ENCODE data around the gene GSTT2.
A peak's percentile ranks its signal among the peaks of the same experiment; 100 is the strongest.
"Not testable (repeated sequence)": the region's sequence is repeated elsewhere in the genome, so short reads cannot be mapped to it uniquely, and the experiment has no call there.

Gene GSTT2

DNA sequence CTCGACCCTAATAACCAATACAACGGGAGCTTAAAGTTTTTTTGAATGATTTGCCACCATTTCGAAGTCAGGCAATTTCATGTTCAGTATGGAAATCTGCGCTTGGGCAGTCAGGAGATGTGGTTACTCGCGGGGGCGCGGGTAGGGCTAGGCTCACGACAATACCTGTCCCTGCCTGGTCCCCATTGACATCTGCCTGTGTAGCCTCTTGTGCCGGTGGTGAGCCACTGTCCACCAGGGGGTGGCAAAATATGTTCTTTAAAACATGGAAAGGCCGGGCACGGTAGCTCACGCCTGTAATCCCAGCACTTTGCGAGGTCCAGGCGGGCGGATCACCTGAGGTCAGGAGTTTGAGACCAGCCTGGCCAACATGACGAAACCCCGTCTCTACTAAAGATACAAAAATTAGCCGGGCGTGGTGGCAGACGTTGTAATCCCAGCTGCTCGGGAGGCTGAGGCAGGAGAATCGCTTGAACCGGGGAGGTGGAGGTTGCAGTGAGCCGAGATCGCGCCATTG lies 5.0 kb upstream of the GSTT2 start:
- not testable (repeated sequence) for DNase-seq

DNA sequence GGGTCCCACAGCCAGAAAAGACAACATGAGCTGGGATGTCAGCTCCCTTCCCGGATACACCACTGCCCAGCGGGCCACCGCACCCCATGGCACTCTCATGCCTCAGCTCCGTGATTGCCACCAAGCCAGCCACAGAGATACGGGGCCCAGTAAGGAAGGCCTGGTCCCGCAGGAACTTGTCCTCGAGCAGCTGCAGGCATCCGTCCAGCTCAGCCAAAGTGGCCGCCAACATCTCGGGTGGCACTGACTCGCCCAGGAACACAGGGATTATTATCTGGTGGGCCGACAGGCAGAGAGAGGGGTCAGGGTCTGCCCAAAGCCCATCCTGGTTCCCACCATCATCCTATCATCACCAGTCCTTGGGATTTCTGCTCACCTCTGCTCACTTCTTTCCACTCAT lies 2.6 kb upstream of the GSTT2 start:
- not testable (repeated sequence) for DNase-seq

DNA sequence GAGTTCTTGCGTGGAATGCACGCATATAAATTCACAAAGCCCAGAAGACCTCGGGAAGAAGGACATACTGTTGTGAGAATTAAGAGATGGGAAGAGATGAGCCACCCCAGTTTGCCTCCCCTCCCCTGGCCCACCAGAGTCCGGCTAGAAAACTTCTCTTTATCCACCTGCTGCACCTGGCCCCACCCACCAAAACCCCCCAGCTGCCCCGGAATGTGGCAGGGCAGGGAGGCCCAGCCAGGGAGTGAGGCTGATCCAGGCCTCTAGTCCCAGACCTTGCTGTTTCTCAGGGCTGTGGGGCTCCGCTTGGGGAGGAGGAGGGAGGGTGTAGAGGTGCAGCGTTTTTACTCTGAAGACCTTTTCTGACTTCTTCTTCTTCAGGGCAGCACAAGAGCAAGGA lies 633 bp downstream of the GSTT2 start:
- DNase-seq: not testable (repeated sequence)

DNA sequence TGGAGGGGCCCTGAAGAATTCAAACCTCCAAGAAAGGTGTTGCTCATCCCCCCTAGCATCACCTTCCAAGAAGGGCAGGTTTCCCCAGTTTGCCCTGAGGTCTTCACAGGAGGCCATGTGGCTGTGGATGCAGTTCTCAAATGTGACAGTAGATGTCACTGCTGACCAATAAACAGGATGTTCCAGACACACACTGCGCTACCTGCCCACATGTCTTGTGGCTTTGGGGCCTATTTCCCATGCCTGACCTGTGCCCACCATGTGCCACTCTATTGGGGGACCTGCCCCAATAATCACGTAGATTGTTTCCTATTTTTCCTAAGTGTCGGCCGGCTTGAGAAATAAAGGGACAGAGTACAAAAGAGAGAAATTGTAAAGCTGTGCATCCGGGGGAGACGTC lies 4.5 kb downstream of the GSTT2 start:
- DNase-seq: peak; percentile 13

DNA sequence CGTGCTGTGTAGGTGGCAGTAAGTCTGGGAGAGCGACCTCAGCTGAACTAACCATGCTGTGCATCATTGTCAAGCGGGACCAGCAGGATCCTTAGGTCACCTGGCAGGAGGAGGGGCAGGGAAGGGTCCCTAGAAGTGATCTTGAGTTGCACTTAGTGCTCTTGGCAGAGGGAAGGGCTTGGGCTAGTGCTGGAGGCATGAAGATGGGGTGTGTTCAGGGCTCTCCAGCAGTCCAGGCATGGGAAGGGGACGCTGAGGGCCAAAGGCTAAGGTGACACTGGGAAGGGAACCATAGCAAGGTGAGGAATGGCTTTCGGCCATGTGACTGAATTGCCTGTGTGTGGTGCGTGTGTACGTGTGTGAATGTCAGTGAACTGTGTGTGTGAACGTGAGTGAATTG lies 6.2 kb downstream of the GSTT2 start:
- not testable (repeated sequence) for DNase-seq

DNA sequence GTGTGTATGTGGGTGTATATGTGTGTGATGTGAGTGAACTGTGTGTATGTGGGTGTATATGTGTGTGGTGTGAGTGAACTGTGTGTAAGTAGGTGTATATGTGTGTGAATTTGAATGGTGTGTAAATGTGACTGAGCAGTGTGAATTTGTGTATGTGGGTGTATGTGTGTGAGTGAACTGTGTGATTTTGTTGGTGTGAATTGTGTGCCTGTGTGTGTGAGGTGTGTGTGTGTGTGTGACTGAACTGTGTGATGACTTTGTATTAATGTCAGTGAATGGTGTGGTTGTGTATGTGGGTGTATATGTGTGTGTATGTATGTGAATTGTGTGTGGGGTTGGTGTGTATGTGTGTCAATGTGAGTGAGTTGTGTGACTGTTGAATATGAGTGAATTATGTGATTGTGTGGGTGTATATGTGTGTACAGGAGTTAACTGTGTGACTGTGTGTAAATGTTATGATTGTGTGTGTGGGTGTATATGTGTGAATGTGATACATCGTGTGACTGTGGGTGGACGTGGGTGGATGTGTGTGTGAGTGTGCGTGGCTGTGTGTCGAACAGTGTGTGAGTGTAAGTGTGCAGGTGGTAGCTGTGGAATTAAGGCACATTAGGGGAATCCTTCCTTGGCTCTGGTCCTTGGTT lies 6.7 kb downstream of the GSTT2 start:
- not testable (repeated sequence) for DNase-seq

DNA sequence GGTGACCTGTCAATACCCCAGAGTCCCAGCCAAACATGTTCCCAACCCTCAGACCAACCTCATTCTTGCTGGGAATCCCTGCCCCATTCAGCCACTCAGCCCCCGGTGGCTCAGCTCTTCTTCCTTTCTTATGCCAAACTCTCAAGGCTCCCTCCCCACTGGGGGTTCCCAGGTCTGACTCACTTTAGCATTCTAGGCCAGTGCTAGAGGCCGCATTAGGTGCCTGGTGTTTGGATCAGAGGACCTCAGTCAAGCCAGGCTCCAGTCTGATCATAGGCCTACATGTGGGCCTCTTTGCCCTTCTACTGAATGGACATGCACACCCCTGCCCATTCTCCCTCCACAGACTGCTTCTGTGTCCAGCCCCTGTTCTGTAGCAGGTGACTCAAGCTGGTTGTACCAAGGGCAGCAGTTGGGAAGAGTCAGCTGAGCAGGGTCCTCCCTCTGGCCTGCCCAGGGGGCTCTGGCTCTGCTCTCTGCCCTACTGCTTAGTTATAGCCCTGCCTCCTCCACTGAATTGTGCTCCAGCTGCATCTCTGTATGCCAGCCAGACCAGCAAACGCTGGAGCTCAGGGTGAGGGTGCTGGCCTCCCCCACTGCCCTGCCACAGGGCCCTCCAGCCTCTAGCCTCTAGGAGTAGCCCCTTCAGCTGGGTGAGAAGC lies 9.8 kb downstream of the GSTT2 start:
- DNase-seq: not testable (repeated sequence)

DNA sequence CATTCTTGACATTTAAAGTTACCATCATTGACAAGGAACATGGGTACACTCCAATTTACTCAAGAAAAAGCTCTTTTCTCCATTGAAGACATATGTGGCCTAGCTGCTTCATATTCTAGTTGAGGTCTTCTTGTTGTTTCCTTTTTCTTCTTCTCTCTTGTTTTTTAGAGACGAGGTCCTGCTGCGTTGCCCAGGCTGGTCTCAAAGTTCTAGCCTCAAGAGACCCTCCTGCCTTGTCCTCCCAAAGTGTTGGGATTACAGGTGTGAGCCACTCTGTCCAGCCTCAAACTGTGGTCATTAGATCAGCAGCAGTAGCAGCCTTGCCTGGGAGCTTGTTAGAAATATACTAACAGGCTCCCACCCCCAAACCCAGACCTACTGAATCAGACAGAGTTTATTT lies 13.1 kb downstream of the GSTT2 start:
- not testable (repeated sequence) for DNase-seq

DNA sequence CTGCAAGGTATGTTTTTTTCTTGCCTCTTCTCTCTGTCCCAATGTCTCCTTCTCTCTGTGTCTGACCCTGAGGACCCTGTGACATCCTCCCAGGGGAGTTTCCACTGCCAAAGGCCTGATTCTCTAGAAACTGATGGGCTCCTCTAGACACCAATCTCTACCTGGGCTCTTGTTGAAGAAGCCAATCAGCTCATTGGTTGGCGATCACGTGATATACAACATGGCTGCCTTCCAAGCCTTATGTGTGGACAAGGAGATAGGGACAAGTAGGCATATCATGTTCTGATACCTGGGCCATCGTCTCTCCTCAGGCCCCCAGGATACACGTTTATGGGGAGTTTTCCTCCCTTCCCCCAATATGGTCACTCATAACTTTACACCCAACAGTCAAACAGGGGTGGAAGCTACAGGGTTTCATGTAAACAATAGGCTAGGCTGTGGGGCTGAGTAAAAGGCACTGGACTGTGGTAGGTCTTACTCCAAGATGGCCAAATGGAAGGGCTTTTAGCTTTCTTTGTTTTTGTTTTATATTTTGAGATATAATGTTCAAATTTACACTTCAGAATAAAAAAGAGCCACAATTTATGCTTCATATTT lies 13.7 kb downstream of the GSTT2 start:
- not testable (repeated sequence) for DNase-seq

DNA sequence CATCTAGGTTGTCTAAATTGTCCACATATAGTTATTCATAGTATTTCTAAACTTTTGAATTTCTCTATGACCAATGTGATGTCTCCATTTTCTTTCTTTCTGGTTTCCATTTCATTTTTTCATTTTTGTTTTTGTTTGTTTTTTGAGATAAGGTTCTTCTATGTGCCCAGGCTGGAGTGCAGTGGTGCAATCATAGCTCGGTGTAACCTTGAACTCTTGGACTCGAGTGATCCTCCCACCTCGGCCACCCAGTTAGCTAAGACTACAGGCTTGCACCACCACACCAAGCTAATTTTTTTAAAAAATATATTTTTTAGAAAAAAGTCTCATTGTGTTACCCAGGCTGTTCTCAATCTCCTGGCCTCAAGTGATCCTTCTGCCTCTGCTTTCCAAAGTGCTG lies 17.2 kb downstream of the GSTT2 start:
- no peak for DNase-seq

DNA sequence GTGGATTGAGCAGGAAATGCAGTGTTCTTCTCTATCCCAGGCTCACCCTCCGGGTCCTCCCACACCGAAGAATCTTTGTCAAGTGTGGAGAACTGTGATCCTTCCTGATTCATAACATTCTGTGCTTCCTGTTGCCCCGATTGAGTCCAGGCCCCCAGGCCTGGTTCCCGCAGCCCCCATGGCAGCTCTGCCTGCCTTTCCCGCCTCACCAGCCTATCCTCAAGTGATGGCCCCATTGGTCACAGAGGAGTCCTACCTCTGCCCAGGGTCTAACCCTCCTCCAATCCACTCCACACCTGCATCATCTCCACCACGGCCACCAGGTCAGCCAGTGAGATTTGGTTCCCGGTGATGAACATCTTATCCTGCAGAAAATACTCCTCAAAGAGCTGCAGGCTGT lies 19.8 kb downstream of the GSTT2 start:
- not testable (repeated sequence) for DNase-seq

DNA sequence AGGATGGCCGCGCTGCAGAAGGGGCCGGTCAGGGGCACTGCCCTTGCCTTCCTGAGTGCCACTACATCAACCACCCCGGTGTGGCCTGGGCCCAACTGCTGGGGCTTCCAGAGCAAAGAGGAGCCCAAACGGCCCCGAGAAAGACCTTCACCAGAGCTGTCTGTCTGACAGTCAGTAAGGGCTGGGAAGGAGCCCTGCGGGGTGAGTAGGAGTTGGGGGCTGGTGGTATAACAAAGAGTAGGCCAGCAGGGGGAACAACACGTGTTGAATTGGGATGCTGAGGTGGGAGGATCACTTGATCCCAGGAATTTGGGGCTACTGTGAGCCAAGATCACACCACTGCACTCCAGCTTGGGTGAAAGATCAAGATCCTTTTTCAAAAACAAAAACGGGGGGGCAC lies 21.4 kb downstream of the GSTT2 start:
- no peak for DNase-seq

DNA sequence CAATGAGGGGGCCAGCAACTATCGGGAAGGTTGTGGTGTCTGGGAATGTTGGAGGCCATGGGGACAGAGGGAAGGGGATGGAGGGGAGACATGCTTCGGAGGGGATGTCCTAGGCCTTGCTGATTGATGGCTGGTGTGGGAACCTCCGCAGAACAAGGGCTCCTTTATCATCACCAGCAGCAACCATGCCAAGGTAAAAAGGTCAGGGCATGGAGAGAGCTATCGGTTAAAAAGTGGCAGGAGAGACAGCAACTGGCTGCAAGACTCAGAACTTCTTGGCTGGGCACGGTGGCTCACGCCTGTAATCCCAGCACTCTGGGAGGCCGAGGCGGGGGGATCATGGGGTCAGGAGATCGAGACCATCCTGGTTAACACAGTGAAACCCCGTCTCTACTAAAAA lies 22.3 kb downstream of the GSTT2 start:
- DNase-seq: no peak

DNA sequence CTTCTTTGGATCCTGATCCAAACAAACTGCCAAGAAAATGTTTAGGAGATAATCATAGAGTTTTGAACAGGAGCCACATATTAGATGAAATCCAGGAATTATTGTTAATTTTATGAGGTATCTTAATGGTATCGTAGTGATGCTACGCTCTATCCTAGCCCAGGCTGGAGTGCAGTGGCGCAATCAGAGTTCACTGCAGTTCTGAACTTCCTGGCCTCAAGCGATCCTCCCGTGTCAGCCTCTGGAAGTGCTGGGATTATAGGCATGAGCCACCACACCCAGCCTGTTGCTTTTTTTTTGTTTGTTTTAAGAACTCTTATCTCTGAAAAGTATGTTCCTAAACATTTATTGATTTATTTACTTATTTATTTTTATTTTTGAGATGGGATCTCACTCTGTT lies 22.9 kb downstream of the GSTT2 start:
- DNase-seq: no peak

DNA sequence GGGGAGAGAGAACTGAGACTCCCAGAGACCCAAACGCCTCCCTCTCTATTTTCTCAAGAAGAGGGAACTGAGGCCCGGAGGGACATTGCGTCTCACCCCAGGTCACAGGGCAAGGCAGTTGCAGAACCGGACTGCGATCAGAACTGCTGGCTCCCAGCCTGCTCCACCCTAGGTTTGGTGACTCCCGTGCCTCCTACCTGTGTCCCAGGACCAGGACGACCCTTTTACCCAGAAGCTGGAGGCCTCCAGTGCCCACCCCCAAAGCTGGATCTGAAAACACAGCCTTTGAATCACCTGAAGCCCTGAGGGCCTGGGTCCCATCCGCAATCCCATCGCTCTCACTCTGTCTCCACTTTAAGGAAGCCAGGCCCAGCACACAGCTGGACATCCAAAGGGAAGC lies 24.0 kb downstream of the GSTT2 start:
- no peak for DNase-seq

DNA sequence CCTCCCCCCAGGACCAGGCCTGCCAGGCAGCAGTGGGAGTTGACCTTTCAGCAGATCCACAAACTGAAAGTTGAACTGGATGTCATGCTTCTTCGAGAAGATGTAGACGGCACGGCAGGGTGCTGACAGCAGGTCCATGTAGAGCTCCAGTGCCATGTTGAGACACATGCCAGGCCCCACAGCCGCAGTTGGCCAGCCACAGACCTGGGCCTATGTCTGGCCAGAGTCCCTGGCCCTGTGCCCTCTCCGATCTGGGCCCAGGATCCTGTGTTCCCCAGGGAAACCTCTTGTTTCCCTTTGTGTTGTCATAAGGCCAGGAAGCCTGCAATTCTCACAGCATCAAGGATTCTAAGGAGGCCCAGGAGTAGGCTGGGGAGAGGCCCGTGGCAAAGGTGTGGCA lies 25.3 kb downstream of the GSTT2 start, which contains the start of gene GSTT4:
TSS of gene GSTT4 (minus strand) at position 253 of the 400 bp plus-strand sequence. CDS start at position 156, 97 bp downstream.
- DNase-seq: no peak

DNA sequence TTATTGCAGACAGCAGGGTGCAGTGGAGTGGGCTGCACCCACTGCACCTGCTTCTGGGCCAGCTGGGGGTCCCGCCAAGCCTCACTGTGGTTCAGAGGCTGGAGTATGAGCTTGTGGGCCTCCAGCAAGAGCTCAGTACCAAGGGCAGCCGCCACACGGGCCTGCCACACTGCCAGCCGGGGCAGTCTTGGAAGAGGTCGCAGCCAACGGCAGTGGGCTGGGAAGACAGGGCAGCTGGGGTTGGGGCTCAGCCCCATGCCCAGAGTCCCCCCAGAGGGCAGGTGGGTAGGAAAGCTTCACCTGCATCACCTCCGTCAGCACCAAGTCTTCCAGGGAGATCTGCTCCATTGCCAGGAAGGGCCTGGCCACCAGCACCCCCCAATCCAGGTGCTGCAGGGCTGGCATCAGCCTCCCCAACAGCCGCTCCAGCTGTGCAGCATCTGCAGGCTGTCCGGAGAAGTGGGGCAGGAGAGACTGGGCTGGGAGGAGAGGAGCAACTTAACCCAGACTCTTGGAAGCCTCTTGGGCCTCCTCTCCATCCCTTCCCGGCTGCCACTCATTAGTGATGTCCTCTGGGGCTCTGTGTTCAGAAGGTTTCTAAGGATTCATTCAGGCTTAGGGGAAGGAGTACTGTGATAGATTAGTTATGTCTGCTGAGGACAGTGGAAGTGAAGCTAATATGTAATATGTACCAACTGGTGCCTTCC lies 26.4 kb downstream of the GSTT2 start:
- no peak for DNase-seq

DNA sequence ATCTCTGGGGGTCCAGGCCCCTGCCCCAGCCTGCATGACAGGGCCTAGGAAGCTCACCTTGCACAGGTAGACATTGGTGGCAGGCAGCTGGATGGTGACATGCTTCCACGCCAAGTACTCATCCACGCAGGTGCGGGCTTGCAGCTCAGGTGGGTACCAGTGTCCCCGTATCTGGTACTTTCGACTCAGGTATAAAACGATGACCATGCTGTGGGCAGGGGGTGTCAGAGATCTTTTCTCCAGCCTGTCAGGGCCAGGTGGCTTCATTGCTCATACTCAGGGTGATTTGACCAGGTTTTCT lies 26.9 kb downstream of the GSTT2 start:
- DNase-seq: no peak

DNA sequence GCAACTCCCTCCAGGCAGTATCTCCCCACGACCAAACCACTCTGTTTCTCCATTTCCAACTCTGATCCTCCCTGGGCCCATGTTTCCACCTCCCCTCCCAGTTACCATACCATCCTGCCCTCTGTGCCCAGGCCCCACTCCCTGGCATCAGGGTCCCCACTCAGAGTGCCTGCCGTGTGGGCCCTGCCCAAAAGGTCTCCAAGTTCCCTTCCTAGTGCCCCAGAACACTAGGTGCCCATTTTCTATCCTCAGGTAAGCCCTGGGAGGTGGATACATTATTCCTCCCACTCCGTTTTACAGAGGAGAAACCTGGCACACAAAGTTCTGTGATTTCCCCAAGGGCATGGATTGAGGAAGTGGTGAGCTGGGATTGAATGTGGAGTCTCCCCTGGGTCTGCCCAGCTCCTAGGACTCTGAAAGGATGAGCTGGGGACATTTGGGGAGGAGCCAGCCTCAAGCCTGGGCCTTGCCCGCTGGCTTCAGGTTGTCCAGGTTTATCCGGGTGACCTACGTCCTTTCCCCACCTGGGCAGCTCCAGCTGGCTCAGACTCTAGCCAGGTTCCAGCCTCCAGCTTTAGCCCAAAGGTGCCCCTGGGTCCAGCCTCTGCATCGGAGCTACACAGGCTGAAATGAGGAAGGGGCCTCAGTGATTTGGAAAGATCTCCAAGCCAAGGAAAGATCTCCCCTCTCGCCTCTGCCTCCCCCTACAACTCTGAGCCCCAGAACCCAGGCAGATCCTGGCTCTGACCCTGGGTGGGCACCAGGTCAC lies 27.5 kb downstream of the GSTT2 start:
- no peak for DNase-seq

DNA sequence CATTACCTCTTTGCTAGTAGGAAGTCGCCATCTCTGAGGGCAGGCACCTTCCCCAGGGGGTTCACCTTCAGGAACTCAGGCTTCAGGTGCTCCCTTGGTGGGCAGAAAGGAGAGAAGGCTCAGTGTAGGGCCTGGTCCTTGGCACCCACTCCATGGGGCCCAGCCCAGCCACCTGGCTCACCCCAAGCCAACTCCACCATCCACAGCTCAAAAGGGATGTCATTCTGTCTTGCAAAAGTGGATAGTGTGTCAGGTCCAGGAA lies 28.0 kb downstream of the GSTT2 start:
- no peak for DNase-seq

DNA sequence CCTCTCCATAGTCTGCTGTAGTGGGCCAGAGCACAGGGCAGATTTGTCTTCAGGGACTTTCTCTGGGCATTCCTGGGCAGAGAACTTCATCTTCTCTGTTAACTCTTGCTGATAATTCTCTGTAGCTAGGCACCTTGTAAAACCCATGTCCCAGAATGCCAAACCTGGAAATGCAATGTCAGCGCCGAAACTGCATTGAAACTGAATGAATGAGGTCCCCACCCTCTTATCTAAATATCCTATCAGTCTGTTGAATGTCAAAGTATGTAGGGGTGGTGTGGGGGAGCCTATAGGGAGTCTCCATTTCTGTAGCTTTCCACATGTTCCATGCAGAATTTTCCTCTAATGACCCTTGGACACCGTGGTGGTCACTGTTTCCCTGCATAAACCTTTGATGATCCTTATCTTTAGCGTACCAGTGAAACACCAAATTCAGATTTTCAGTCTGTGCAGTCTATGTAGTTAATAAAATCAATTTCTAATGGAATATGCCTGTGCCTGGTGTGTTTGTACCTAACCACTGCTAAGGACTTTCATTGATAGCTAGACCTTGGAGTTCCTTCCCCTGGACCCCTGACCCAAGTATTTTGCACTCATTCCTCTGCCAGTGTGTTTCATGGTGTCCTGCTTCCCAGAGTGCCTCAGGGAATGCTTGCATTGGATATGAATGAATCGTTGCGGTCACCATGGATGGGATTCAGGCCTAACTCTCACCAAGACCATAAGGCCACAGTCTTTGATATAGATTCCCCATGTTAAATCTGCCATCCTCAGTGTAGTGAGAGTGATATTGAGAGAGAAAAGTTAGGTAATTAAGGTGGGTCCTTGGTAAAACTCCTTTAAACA lies 28.7 kb downstream of the GSTT2 start:
- no peak for DNase-seq
